NK-92 (cell line): ENCODE results near the gene RBMS1.

Experiments
- DNase-seq: peaks from one replicate; lab custom pipeline; 2025; ENCODE audit not compliant: unreplicated experiment; lab: John Stamatoyannopoulos, UW

Gene RBMS1

DNA sequence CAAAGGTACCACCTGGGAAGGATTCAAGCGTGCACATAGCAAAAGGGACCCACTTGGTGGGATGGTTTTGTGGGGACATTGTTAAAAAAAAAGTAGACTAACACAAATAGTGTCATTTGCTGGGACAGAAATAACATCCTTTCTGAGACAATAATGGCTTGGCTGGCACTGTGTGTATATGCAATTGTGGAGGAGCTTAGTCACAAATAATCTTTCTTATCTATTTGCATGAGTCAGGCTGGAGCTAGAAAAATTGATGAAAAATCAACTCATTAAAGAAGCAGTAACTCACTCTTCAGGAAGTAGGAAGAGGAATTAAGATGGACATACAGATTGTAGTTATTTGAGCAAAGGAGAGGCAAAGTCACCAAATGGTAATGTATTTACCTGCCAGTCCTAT lies 264.0 kb downstream of the RBMS1 start:
- no peak for DNase-seq

DNA sequence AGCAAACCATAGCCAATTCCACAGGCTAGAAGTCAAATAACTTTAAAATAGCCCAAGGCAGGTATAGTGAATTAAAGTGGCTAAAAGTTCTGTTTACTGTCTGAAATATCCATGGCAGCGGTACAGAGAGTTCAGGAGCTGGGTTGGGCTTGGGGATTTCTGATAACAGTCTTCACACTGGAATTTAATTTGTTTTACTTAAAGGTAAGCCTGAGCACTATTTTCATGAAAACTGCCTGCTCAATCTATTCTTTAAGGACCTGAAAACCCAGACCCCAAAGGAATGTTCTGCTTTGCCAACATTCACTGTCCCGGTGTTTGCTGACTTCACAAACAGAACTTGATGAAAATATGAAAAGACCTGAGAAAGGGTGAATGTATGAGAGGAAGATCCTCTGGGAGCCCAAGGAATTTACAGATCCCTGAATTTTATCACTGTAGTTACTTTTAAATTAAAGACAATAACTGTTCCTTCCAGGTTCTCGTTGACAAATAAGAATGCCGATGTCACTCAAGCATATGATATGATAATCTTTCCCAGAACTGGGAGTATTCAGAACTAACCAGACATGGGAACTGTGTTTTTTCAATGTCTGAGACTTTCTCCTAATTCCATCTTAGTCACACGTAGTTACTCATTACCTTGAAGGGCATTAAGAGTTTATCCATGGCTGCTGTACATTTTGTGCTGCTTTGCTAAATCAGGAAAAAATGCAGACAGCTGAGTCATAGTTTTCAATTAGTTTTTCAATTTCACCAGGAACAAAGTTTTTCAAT lies 265.3 kb downstream of the RBMS1 start:
- no peak for DNase-seq

DNA sequence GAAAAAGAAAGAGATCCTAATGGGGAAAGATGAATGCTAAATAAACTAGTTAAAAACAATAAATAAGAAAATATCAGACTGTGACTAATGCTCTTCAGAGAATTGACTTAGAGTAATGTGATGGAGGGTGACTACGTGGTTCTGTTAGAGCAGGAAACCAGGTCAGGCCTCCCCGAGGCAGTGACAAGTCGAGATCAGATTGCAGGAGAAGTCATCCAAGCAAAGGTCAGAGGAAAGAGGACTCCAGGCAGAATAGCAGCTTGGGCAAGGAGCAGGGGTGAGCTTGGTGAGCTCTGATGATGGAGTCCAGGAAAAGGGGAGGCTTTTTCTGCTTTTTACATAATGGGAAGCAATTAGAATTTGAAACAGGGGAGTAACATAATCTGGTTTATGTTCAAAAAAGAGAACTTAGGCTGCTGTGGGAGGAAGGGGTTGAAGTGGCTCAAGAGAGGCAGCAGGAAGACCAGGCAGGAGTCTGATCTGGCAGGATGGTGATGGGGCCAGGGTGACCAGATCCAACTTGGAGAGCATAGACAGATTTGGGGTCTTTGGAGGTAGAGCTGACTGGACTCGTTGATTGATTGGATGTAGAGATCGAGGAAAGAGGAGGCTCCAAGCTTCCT lies 266.2 kb downstream of the RBMS1 start:
- DNase-seq, result no peak

DNA sequence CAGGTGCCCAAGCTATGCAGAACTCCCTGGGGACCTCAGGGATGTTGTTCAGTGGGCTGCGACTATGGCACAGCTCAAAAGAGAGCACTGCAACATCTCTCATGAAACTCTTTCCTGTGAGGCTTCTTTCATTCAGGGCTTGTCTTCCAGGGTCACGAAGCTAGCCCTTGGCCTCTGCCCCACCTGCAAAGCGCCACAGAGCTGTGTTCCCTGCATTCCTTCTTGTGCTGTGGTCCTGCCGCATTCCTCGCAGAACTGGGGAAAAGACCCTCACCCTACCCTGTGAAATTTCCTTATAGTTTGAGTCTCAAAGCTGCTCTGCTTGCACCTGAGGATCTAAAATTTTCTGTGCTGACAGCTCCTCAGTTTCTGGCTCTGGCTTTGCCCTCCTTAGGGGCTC lies 267.2 kb downstream of the RBMS1 start:
- no peak for DNase-seq

DNA sequence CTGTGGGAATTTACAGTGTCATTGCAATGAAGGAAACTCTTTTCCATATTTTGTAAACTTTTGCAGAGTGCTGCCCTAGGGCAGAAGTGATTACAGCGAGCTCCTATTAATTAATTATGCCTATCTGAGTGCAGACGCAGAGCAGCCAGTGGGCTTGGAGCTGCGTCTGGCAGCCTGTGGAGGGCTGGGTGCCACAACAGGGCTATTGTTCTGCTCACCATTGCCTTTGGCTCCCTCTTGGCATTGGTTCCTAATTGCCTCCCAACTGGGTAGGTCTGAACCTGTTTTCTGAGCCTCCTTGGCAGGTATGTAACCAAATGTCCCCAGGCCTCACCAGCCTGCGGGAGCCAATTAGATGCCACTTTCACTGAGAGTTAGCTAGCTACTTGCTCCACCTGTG lies 267.9 kb downstream of the RBMS1 start:
- no peak for DNase-seq

DNA sequence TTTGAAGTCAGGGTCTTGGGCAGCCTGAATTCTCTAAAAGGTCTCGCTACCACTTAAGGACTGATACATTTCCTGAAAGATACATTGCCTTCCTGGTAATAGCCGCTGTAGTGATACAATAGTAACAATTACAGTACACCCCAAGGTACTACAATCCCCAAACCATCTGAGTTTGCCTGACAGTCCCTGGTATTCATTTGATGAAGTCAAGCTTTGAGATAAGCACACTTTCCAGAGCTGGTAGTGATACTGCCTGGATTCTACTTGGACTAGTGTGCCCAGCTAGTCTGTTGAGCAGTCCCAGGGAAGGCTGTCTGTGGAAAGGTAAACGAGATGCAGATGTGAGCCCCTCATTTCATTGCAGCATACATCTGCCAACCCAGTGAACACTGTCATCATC lies 269.1 kb downstream of the RBMS1 start:
- no peak for DNase-seq

DNA sequence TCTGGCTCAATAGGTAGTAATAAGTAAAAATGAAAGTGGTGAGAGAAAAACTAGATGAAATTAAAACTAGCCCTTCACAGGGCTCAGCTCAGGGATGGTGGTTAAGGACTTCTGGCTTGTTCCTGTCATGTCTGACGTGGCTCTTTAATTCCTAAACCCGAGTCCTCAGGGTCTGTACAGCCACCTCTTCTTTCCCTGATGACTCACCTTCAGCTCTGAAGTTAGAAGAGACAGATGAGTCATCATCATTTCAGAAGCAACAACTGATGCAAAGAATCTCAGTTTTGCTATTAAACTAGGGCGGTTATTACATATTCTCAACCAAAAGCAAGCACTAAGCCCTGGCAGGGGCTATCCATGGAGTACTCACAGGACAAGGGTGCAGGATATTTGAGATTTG lies 269.5 kb downstream of the RBMS1 start:
- no peak for DNase-seq

DNA sequence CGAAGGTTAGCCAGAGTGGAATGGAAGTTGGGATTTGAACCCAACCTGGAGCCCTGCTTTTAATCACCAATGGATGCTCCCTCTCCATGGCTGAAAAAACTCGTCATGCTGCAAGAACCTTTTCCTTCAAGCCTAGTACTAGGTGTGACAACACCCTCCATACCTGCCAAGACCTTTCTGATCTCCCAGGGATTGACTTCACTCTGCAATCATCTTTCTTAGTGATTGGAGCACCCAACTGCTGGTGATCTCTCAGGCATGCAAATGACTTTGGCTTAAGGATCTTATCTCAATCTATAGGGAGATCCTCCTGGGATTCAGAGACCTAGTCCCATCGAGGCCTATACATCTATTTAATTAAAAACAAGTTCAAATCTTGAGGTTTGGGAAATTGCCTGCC lies 270.0 kb downstream of the RBMS1 start:
- DNase-seq, result no peak

DNA sequence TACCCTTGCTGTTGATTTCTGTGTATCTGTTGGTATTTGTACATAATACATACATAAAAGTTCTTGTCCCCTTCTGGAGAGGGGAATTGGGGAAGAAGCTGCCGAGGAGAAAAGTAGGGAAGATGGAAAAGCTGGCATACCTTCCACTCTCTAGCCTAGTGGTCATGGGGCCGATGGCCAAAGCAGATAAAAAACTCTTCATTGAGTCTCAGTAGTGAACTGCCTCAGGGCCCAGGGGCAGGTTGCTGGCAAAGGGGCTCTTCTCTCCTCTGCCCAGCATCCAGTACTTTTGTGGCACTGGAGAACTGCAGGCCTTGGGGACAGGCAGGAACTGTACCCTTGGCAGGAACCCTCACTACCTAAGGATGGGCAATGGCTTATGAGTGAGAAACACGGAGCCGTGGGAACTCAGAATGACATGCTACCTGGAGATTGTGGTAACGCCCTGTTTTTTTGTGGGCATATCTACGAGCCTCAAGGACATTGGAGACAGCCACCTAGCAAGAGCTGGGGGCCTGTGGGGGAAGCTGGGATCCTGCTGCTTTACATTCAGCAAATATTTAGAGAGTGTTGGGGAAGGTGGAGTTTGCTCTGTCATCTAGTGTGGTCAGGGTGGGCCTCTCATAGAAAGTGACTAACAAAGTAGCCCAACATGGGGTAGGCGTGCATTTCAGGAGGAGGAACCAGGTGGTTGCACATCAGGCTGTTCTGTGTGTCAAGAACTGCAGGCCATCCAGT lies 270.9 kb downstream of the RBMS1 start:
- no peak for DNase-seq
